CD4-positive, alpha-beta T cell treated with Interleukin-2 at 100 ng/mL for 4 hours (primary cell): ENCODE measurements around the gene INTS13.
"Not testable (repeated sequence)": the region's sequence is repeated elsewhere in the genome, so short reads cannot be mapped to it uniquely, and the experiment has no call there.

Source experiments
- DNase-seq: peaks from one replicate; pipeline ENCODE4 v3.0.0-alpha.2; 2020; ENCODE audit warnings: low spot score

Gene INTS13

GRCh38 chr12:26937863-26938700, at the start of gene INTS13, which contains the start of gene FGFR1OP2:
TSS of gene INTS13 (minus strand) at chr12:26937981. CDS start at chr12:26936803, 1,178 bp downstream.
TSS of gene FGFR1OP2 (plus strand) at chr12:26938470. CDS start at chr12:26954159, 15,689 bp downstream.
- peak; percentile 97 for DNase-seq

GRCh38 chr12:26982866-26983265, 45.1 kb upstream of the INTS13 start:
- no peak for DNase-seq

DNA sequence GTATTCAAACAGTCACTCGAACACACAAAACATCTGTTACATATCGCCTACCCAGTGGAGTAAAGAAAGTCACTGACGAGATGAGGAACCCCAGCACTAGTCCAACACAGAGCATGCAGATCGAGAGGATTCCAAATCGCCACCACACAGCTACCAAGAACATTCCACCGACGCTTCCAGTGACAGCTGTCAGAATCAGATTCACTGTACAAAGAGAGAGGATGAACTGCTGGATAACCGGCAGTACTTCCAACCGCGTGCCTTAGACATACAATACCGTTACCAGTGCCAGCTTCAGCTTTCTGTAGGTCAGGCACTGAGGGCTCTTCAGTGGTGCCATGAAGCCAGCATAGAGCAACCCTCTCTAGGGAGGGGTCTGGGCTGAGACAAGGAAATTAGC, 42.0 kb upstream of the INTS13 start:
- no peak for DNase-seq

DNA sequence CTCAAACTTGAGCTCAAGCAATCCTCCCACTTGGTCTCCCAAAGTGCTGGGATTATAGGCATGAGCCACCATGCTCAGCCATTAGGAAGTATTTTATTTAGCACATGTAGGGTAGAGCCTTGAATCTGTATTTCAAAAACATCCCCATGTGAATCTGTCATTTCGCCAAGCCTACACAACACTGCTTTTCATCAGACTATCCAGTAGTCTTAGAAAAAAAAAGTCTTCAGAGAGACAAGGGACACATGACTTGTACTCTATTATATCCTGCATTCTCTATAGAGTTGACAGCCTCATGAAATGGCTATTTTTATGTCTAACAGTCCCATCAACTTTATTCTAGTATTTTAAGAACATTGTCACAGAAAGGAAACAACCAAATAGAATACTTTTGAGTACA, 41.0 kb upstream of the INTS13 start:
- no peak for DNase-seq

- no peak for DNase-seq
Measured at GRCh38 chr12:26976687-26977086, 38.9 kb upstream of the INTS13 start.

GRCh38 chr12:26971963-26972362, 34.2 kb upstream of the INTS13 start:
- peak; percentile 81 for DNase-seq

DNA sequence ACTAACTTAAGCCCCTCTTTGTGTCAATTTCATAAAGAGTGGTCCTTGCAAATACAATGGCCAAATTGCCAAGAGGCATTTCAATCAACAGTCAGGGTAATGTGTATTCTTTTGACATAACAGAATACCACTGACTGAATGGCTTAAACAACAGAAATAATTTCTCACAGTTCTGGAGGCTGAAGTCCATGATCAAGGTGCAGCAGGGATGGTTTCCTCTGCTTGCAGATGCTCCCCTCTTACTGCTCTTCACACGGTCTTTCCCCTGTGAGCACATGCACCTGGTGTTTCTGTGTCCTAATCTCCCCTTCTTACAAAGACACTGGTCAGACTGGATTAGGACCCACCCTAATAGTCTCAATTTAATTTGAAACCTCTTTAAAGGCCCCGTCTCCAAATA, 32.4 kb upstream of the INTS13 start:
- no peak for DNase-seq

DNA sequence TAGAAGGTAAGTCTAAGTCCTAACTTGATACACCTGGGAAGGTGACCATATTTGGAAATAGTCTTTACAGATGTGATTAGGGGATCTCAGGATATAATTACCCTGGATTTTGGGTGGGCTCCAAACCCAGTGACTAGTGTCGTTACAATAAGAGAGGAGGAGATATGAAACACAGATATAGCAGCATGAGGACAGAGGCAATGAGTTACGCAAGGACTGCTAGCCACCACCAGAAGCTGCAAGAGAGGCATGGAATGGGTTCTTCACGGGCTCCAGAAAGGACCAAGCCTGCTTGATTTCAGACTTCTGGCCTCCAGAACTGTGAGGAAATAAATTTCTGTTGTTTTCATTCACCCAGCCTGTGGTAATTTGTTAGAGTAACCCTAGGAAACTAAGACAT, 29.1 kb upstream of the INTS13 start:
- DNase-seq, result no peak

GRCh38 chr12:26963413-26963812, 25.6 kb upstream of the INTS13 start:
- DNase-seq, result no peak

- DNase-seq, result no peak
Measured at GRCh38 chr12:26961803-26962202, 24.0 kb upstream of the INTS13 start.

GRCh38 chr12:26961391-26961790, 23.6 kb upstream of the INTS13 start:
- DNase-seq, result not testable (repeated sequence)

DNA sequence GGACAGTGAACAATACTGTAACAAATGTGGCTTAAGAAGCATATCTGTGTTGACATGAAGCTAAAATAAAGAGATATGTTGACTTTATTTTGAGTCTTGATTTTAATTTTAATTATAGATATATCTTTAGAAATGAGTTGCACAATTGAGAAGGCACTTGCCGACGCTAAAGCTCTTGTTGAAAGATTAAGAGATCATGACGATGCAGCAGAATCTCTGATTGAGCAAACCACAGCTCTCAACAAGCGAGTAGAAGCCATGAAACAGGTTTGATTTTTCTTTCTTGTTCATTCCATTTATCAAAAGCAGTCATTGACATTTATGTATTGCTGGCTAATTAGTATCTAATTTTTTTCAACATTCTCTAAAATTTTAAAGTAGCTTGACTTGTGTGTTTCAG, 16.2 kb upstream of the INTS13 start:
- no peak for DNase-seq

DNA sequence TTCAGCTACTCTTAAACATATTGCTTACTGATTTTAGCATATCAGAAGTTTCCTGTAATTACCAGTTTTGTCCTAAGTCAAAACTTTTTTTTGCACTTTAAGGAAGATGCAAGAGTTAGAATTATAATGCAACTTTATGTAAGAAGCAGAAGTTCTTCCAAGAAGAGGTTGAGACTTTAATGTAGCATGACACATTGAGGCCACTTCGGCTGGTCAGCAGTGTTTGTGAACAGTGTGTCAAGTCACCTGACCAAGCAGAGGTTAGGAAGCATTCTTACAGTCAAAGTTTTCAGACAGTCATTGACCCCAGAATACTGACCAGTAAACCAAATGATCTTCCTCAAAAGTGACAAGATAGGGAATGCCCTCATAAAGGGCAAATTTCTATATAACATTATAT, 15.7 kb upstream of the INTS13 start:
- DNase-seq, result no peak

GRCh38 chr12:26948309-26948708, 10.5 kb upstream of the INTS13 start:
- no peak for DNase-seq

GRCh38 chr12:26941215-26941594, 3.4 kb upstream of the INTS13 start:
- DNase-seq, result peak; percentile 65

GRCh38 chr12:26940516-26941214, 2.9 kb upstream of the INTS13 start:
- peak; percentile 74 for DNase-seq

- no peak for DNase-seq
Measured at GRCh38 chr12:26939953-26940352, 2.2 kb upstream of the INTS13 start.

GRCh38 chr12:26939192-26939832, 1.5 kb upstream of the INTS13 start:
- DNase-seq, result peak; percentile 10

DNA sequence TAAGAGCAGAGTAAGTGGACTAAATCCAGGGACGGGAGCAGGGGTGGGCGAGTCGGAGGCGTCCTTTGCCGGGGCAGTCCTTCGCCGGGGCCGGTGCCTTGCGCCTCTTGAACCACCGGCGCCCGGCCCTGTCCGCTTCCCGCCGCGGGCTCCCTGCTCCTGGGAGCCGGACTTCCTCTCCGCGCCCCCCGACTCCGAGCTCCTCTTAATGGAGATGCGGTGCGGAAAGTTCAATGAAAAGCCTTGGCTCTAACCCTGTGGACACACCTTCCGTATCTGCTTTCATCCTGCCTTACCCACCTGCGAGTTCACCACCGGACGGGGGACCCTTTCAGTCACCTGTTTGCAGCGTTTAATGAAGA, 901 bp upstream of the INTS13 start:
- peak; percentile 15 for DNase-seq

DNA sequence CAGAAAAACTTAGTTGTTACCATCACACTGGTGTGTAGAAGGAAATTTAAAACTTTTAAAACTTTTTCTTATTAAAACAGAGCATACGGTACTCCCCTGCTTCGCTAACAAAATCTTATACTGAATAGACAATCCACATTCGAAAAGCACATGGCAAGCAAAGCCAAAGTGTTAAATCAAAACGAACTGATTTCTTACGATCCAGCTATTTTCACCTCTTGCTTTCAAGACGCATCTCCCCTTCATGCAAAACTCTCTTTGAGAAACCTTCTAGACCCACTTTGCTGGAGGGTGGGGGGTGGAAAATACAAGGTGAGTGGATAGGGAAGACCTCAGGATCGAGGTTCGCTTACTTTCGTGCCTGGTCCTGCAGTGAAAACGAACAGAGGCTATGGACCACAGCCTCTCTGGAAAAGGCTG, 328 bp downstream of the INTS13 start:
- no peak for DNase-seq

- DNase-seq, result peak; percentile 63
Measured at GRCh38 chr12:26936559-26937442, 980 bp downstream of the INTS13 start.
